Hepatocyte (in vitro differentiated cells): ENCODE data around the gene COA8.

Source experiments
- EZH2 ChIP-seq: fragments of 200-600 bp; sonication (generic); IDR thresholded peaks from 2 replicates; pipeline ENCODE4 v1.6.1; 2016; ENCODE audit warnings: antibody characterized with exemption, mild to moderate bottlenecking, borderline replicate concordance
- EZH2phosphoT487 ChIP-seq: fragments of 200-600 bp; sonication (generic); IDR thresholded peaks from one replicate; pipeline ENCODE4 v1.6.1; 2018; ENCODE audit warnings: antibody characterized with exemption, mild to moderate bottlenecking, low read depth, moderate library complexity; ENCODE audit not compliant: unreplicated experiment, severe bottlenecking
- TF ChIP-seq, protein P1 (sequence below): fragments of 200-600 bp; sonication (generic); IDR thresholded peaks from 2 replicates; pipeline ENCODE4 v1.5.1; 2016; ENCODE audit warnings: antibody characterized with exemption, mild to moderate bottlenecking; ENCODE audit not compliant: poor library complexity

DNA sequence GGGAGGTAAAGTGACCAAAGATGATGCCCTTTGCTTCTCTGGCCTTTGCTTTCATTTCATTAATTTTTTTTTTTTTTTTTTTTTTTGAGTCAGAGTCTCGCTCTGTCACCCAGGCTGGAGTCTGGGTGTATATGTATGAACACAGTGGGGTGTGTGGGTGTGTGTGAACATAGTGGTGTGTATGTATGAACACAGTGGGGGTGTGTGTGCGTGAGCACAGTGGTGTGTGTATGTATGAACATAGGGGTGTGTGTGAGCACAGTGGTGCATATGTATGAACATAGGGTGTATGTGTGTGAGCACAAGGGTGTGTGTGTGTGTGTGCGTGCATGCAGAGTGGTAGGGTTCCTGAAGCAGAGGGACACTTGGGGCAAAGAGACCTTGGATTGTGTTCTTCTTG is 75.8 kb downstream of the COA8 start:
- TF ChIP-seq, protein P1, sequence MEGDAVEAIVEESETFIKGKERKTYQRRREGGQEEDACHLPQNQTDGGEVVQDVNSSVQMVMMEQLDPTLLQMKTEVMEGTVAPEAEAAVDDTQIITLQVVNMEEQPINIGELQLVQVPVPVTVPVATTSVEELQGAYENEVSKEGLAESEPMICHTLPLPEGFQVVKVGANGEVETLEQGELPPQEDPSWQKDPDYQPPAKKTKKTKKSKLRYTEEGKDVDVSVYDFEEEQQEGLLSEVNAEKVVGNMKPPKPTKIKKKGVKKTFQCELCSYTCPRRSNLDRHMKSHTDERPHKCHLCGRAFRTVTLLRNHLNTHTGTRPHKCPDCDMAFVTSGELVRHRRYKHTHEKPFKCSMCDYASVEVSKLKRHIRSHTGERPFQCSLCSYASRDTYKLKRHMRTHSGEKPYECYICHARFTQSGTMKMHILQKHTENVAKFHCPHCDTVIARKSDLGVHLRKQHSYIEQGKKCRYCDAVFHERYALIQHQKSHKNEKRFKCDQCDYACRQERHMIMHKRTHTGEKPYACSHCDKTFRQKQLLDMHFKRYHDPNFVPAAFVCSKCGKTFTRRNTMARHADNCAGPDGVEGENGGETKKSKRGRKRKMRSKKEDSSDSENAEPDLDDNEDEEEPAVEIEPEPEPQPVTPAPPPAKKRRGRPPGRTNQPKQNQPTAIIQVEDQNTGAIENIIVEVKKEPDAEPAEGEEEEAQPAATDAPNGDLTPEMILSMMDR = no peak
- no peak for TF ChIP-seq EZH2
- no peak for TF ChIP-seq EZH2phosphoT487
